ENCODE data around the gene PRR22. TPM values are rescaled to one million over a fixed set of nuclear protein-coding genes. Genes with fewer than 3 reads are reported as not detected.

The PRR22 gene
- total RNA-seq, 1 donor: under 0.01 TPM

- H3K4me3 ChIP-seq (ENCODE audit: low read depth, low read length): no peak overlapping the region
- TF ChIP-seq CTCF (IDR thresholded peaks at IDR 0.05; ENCODE audit: insufficient read depth, low read depth, low read length): no peak
- DNase-seq (ENCODE audit: low read depth): no peak
Observed at GRCh38 chr19:5822181-5822844, 37.8 kb upstream of the PRR22 start.

GRCh38 chr19:5821521-5822180, 37.1 kb upstream of the PRR22 start:
- no peak for DNase-seq (ENCODE audit: low read depth)
- no peak overlapping the region for H3K4me3 ChIP-seq (ENCODE audit: low read depth, low read length)
- no peak for TF ChIP-seq CTCF (IDR thresholded peaks at IDR 0.05; ENCODE audit: insufficient read depth, low read depth, low read length)

- DNase-seq (ENCODE audit: low read depth): no peak
- TF ChIP-seq CTCF (IDR thresholded peaks at IDR 0.05; ENCODE audit: insufficient read depth, low read depth, low read length): no peak
- H3K4me3 ChIP-seq (ENCODE audit: low read depth, low read length): no peak overlapping the region
Observed at GRCh38 chr19:5820785-5821184, 36.2 kb upstream of the PRR22 start.

GRCh38 chr19:5818594-5818993, 34.0 kb upstream of the PRR22 start:
- no peak for DNase-seq (ENCODE audit: low read depth)
- H3K4me3 ChIP-seq (ENCODE audit: low read depth, low read length): no peak overlapping the region
- TF ChIP-seq CTCF (IDR thresholded peaks at IDR 0.05; ENCODE audit: insufficient read depth, low read depth, low read length): no peak

- no peak for TF ChIP-seq CTCF (IDR thresholded peaks at IDR 0.05; ENCODE audit: insufficient read depth, low read depth, low read length)
- no peak for DNase-seq (ENCODE audit: low read depth)
- H3K4me3 ChIP-seq (ENCODE audit: low read depth, low read length): no peak overlapping the region
Observed at GRCh38 chr19:5817218-5817617, 32.7 kb upstream of the PRR22 start.

- no peak for TF ChIP-seq CTCF (IDR thresholded peaks at IDR 0.05; ENCODE audit: insufficient read depth, low read depth, low read length)
- DNase-seq (ENCODE audit: low read depth): no peak
- H3K4me3 ChIP-seq (ENCODE audit: low read depth, low read length): no peak overlapping the region
Observed at GRCh38 chr19:5814852-5815246, 30.3 kb upstream of the PRR22 start.
